ENCODE data around the gene RNF181. TPM values are rescaled to one million over a fixed set of nuclear protein-coding genes. Genes with fewer than 3 reads are reported as not detected.
"Not testable (repeated sequence)": the region's sequence is repeated elsewhere in the genome, so short reads cannot be mapped to it uniquely, and the experiment has no call there.

RNF181 gene
- total RNA-seq, 1 experiment from 2014 or later, result 285 TPM

GRCh38 chr2:85613717-85614515 lies 18.4 kb downstream of the RNF181 start:
- DNase-seq (ENCODE audit: low spot score), result no peak

GRCh38 chr2:85614757-85615156 lies 19.2 kb downstream of the RNF181 start:
- not testable (repeated sequence) for DNase-seq (ENCODE audit: low spot score)

- no peak for DNase-seq (ENCODE audit: low spot score)
Measured at GRCh38 chr2:85615413-85615728, 19.8 kb downstream of the RNF181 start.

- DNase-seq (ENCODE audit: low spot score), result not testable (repeated sequence)
Measured at GRCh38 chr2:85617723-85618122, 22.2 kb downstream of the RNF181 start.

- no peak for DNase-seq (ENCODE audit: low spot score)
Measured at GRCh38 chr2:85619617-85620016, 24.1 kb downstream of the RNF181 start.

GRCh38 chr2:85621338-85621737 lies 25.8 kb downstream of the RNF181 start:
- no peak for DNase-seq (ENCODE audit: low spot score)

- DNase-seq (ENCODE audit: low spot score), result no peak
Measured at GRCh38 chr2:85623991-85624390, 28.4 kb downstream of the RNF181 start.

- DNase-seq (ENCODE audit: low spot score), result no peak
Measured at GRCh38 chr2:85628658-85629057, 33.1 kb downstream of the RNF181 start.

- no peak for DNase-seq (ENCODE audit: low spot score)
Measured at GRCh38 chr2:85631316-85631715, 35.8 kb downstream of the RNF181 start.

- no peak for DNase-seq (ENCODE audit: low spot score)
Measured at GRCh38 chr2:85635011-85635410, 39.5 kb downstream of the RNF181 start.

GRCh38 chr2:85635636-85636035 lies 40.1 kb downstream of the RNF181 start:
- DNase-seq (ENCODE audit: low spot score), result peak; percentile 16

GRCh38 chr2:85642725-85643124 lies 47.2 kb downstream of the RNF181 start:
- no peak for DNase-seq (ENCODE audit: low spot score)

- DNase-seq (ENCODE audit: low spot score), result no peak
Measured at GRCh38 chr2:85644909-85645308, 49.4 kb downstream of the RNF181 start.

- DNase-seq (ENCODE audit: low spot score), result no peak
Measured at GRCh38 chr2:85646166-85646565, 50.6 kb downstream of the RNF181 start.

Other genes starting within 250 kb of the RNF181 start
- 40.5 and 41.5 TPM in 2 replicates for gene RETSAT, start 241.2 kb upstream of the RNF181 start, total RNA-seq (2014; rRNA removed; shearing (Covaris generic))
- 14.8 and 14.9 TPM in 2 replicates for gene ELMOD3, start 241.0 kb upstream of the RNF181 start, total RNA-seq (2014; rRNA removed; shearing (Covaris generic))
- gene CAPG, start 185.4 kb upstream of the RNF181 start, total RNA-seq (2014; rRNA removed; shearing (Covaris generic)), result 659 and 712 TPM in 2 replicates
- 0.22 and 1.0 TPM in 2 replicates for gene SH2D6, start 177.0 kb upstream of the RNF181 start, total RNA-seq (2014; rRNA removed; shearing (Covaris generic))
- 94.6 and 95.2 TPM in 2 replicates for gene MAT2A, start 56.6 kb upstream of the RNF181 start, total RNA-seq (2014; rRNA removed; shearing (Covaris generic))
- 28.1 and 31.5 TPM in 2 replicates for gene GGCX, start 34.3 kb upstream of the RNF181 start, total RNA-seq (2014; rRNA removed; shearing (Covaris generic))
- 1.3 and 1.5 TPM in 2 replicates for gene VAMP8, start 18.2 kb upstream of the RNF181 start, total RNA-seq (2014; rRNA removed; shearing (Covaris generic))
- gene VAMP5, start 11.3 kb upstream of the RNF181 start, total RNA-seq (2014; rRNA removed; shearing (Covaris generic)), result 36.2 and 51.0 TPM in 2 replicates
- 9.8 and 11.7 TPM in 2 replicates for gene TMEM150A, start 7.0 kb downstream of the RNF181 start, total RNA-seq (2014; rRNA removed; shearing (Covaris generic))
- gene C2orf68, start 16.3 kb downstream of the RNF181 start, total RNA-seq (2014; rRNA removed; shearing (Covaris generic)), result 26.7 and 27.2 TPM in 2 replicates
- gene USP39, start 20.4 kb downstream of the RNF181 start, total RNA-seq (2014; rRNA removed; shearing (Covaris generic)), result 106 and 136 TPM in 2 replicates
- not detected in 2 replicates for gene SFTPB, start 72.5 kb downstream of the RNF181 start, total RNA-seq (2014; rRNA removed; shearing (Covaris generic))
- not detected in 2 replicates for gene GNLY, start 98.6 kb downstream of the RNF181 start, total RNA-seq (2014; rRNA removed; shearing (Covaris generic))
- gene ATOH8, start 158.2 kb downstream of the RNF181 start, total RNA-seq (2014; rRNA removed; shearing (Covaris generic)), result 1.7 and 3.2 TPM in 2 replicates